PFSK-1 (cell line): ENCODE results near the gene BTAF1.

Source experiments
- FOXP2 ChIP-seq: optimal IDR thresholded peaks from 2 replicates; pipeline ENCODE3; 2011; ENCODE audit warnings: borderline replicate concordance, control low read depth, inconsistent platforms; ENCODE audit not compliant: insufficient read depth; ENCODE audit errors: extremely low read length, extremely low read depth
- POLR2AphosphoS5 ChIP-seq: IDR thresholded peaks from 2 replicates; pipeline ENCODE4 v1.6.1; 2012; ENCODE audit warnings: low read depth, mild to moderate bottlenecking, control low read depth, low read length, moderate library complexity
- SIN3A ChIP-seq: IDR thresholded peaks from 2 replicates; pipeline ENCODE4 v1.6.1; 2012; ENCODE audit warnings: mild to moderate bottlenecking, low read length, moderate library complexity, borderline replicate concordance; ENCODE audit not compliant: insufficient read depth
- TAF1 ChIP-seq: IDR thresholded peaks from 2 replicates; pipeline ENCODE4 v1.6.1; 2012; ENCODE audit warnings: low read length, control low read depth, borderline replicate concordance; ENCODE audit not compliant: insufficient read depth
- TF ChIP-seq, protein P1 (sequence below), 2 experiments: IDR thresholded peaks; 2 replicates each; pipeline versions ENCODE4 v1.6.1 to v1.8.0; 2011 to 2012; ENCODE audit warnings: low read depth in 2 of 2, low read length in 2 of 2, control low read depth in 1 of 2, inconsistent platforms in 1 of 2, mild to moderate bottlenecking in 1 of 2, moderate library complexity in 1 of 2; ENCODE audit not compliant: insufficient read depth in 1 of 2

BTAF1 gene

GRCh38 chr10:91975438-91975837 lies 51.9 kb downstream of the BTAF1 start:
- TF ChIP-seq POLR2AphosphoS5 (no peak), TAF1 (no peak), SIN3A (no peak), FOXP2 (no peak)
- TF ChIP-seq, protein P1, sequence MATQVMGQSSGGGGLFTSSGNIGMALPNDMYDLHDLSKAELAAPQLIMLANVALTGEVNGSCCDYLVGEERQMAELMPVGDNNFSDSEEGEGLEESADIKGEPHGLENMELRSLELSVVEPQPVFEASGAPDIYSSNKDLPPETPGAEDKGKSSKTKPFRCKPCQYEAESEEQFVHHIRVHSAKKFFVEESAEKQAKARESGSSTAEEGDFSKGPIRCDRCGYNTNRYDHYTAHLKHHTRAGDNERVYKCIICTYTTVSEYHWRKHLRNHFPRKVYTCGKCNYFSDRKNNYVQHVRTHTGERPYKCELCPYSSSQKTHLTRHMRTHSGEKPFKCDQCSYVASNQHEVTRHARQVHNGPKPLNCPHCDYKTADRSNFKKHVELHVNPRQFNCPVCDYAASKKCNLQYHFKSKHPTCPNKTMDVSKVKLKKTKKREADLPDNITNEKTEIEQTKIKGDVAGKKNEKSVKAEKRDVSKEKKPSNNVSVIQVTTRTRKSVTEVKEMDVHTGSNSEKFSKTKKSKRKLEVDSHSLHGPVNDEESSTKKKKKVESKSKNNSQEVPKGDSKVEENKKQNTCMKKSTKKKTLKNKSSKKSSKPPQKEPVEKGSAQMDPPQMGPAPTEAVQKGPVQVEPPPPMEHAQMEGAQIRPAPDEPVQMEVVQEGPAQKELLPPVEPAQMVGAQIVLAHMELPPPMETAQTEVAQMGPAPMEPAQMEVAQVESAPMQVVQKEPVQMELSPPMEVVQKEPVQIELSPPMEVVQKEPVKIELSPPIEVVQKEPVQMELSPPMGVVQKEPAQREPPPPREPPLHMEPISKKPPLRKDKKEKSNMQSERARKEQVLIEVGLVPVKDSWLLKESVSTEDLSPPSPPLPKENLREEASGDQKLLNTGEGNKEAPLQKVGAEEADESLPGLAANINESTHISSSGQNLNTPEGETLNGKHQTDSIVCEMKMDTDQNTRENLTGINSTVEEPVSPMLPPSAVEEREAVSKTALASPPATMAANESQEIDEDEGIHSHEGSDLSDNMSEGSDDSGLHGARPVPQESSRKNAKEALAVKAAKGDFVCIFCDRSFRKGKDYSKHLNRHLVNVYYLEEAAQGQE (IDR thresholded peaks at IDR 0.05; ENCODE audit: insufficient read depth in 1 of 2, low read depth in 2 of 2, low read length in 2 of 2) = no peak

DNA sequence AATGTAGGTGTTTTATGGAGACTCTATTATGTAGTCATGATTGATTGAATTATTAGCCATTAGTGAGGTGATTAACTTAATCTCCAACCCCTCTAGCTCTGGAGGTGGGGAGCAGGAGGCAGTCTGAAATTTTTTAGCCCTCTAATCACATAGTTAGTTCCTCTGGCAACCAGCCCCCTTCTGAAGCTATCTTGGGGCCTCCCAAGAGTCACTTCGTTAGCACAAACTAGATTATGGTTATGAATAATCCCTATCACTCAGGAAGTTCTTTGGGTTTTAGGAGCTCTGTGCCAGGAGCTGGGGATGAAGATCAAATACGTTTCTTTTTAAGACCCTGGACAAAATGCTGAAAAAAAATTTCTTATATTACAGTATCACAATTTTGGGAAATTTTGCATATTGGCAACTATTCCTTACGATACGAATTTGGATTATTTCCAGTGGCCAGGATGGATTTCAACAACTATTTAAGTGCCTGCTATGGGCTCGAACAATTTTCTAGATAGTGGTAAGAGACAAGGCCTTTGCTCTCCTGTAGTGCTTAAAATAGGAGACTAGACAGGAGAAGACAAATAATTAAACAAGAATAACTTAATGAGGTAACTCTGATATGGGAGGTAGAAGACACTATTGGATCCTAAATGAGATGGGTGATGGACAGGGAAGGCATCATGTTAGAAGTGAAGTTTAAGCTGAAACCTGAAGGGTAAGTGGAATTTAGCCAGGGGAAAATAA lies 52.9 kb downstream of the BTAF1 start:
- TF ChIP-seq POLR2AphosphoS5 = no peak
- TF ChIP-seq TAF1 = no peak
- TF ChIP-seq FOXP2 = no peak
- TF ChIP-seq SIN3A = no peak
- TF ChIP-seq, protein P1 (IDR thresholded peaks at IDR 0.05; ENCODE audit: insufficient read depth in 1 of 2, low read depth in 2 of 2, low read length in 2 of 2) = no peak

- TF ChIP-seq FOXP2 (no peak), POLR2AphosphoS5 (no peak), SIN3A (no peak), TAF1 (no peak)
- TF ChIP-seq, protein P1 (IDR thresholded peaks at IDR 0.05; ENCODE audit: insufficient read depth in 1 of 2, low read depth in 2 of 2, low read length in 2 of 2) = no peak
Observed at GRCh38 chr10:91977491-91977890, 53.9 kb downstream of the BTAF1 start.

DNA sequence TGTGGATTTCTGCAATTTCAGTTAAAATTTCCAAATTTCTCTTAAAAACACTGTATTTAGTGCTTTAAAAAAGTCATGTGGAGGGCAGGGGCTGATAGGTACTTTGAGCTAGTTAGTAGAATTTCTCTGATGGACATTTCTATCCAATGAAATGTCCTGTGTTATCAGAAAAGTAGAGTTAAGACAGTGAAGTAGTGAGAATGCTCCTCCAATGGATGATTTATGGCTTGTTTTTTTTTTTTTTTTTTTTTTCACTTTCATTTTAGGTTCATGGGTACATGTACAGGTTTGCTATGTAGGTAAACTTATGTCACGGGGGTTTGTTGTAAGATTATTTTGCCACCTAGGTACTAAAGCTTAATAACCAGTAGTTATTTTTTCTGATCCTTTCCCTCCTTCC lies 55.0 kb downstream of the BTAF1 start:
- TF ChIP-seq FOXP2 = no peak
- no peak for TF ChIP-seq POLR2AphosphoS5
- TF ChIP-seq SIN3A = no peak
- TF ChIP-seq TAF1 = no peak
- TF ChIP-seq, protein P1 (IDR thresholded peaks at IDR 0.05; ENCODE audit: insufficient read depth in 1 of 2, low read depth in 2 of 2, low read length in 2 of 2) = no peak

DNA sequence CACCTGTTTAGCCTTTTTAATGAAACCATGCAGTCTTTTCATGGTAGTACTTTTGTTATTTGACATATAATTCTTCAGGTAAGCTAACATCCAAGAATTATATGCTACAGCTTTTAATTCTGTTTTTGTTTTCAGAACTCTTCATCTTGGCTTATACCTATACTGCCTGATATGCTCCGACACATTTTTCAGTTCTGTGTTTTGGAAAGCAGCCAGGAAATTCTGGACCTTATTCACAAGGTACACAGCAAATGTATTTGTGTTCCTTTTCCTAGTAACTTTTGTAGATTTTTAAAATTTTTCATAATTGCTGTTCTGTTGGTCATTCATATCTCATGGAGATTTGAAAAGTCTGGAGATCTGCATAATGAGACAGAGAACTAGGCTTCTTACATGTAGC lies 56.7 kb downstream of the BTAF1 start:
- TF ChIP-seq SIN3A (no peak), POLR2AphosphoS5 (no peak), FOXP2 (no peak), TAF1 (no peak)
- TF ChIP-seq, protein P1 (IDR thresholded peaks at IDR 0.05; ENCODE audit: insufficient read depth in 1 of 2, low read depth in 2 of 2, low read length in 2 of 2) = no peak
